Adrenal gland (tissue), 12 donors: ENCODE results near the gene SCARF2. TPM values are rescaled to one million over a fixed set of nuclear protein-coding genes. Genes with fewer than 3 reads are reported as not detected.

Experiments
- DNase-seq, 7 donors: peaks; one replicate each; pipeline ENCODE4 v3.0.0-alpha.2; 2019 to 2020
- H3K27ac ChIP-seq, 5 donors: fragments of 200-600 bp; sonication (generic) in 4 of 5; 1 replicate in 3 of 5; 2 replicates in 2 of 5; pipeline versions ENCODE4 v1.5.1 to v1.8.0; 2016 to 2020; ENCODE audit warnings: mild to moderate bottlenecking in 1 of 5
- H3K27me3 ChIP-seq: fragments of 200-600 bp; 2 replicates; pipeline ENCODE4 v1.8.0; 2021
- H3K36me3 ChIP-seq, 2 donors: fragments of 200-600 bp; replicated peaks in 1 of 2; 1 replicate in 1 of 2; 2 replicates in 1 of 2; pipeline versions ENCODE4 v1.5.1 to v1.8.0; 2018 to 2022
- H3K4me1 ChIP-seq, 2 donors: fragments of 200-600 bp; replicated peaks in 1 of 2; 1 replicate in 1 of 2; 2 replicates in 1 of 2; pipeline versions ENCODE4 v1.5.1 to v1.8.0; 2018 to 2021
- H3K4me3 ChIP-seq, 4 donors: fragments of 200-600 bp; sonication (generic) in 3 of 4; one replicate each; pipeline ENCODE4 v1.5.1; 2016 to 2018
- H3K9me3 ChIP-seq, 3 donors: fragments of 200-600 bp; sonication (generic) in 1 of 3; replicated peaks in 1 of 3; 1 replicate in 2 of 3; 2 replicates in 1 of 3; pipeline versions ENCODE4 v1.5.1 to v1.8.0; 2016 to 2021
- POLR2A ChIP-seq, 2 donors: fragments of 450-650 bp; IDR thresholded peaks; one replicate each; pipeline ENCODE4 v1.6.1; 2017; ENCODE audit warnings: antibody characterized with exemption in 2 of 2, mild to moderate bottlenecking in 2 of 2, moderate library complexity in 1 of 2
- WGBS, 4 donors: extraction: QIAGEN DNeasy Blood & Tissue Kit in 2 of 4; methylation state at CpG; one replicate each; pipeline versions ENCODE4 v1.1.5 to v1.1.7; 2013 to 2017; 5-methylcytosine and 5-hydroxymethylcytosine counted together
- intact Hi-C, 2 donors: fragments of 100-400 bp; cut with DNase I; formaldehyde crosslinking; loops; one replicate each; pipeline versions ENCODE4 v1.14.1 to v1.15.0; 2022 to 2023
- polyA plus RNA-seq, 3 donors: library from polyadenylated mRNA; stranded (reverse); fragments of 200-250 nt in 2 of 3; fragments of 350-450 nt in 1 of 3; fragmentation: Illumina TruSeq in 1 of 3; extraction: RNeasy Lipid Tissue Mini Kit (QIAGEN cat#74804) in 1 of 3; gene quantifications; one replicate each; pipeline ENCODE4 v1.2.3, GENCODE V29; 2013 to 2014
- total RNA-seq, 9 donors: library from RNA; depleted of rRNA in 4 of 9; stranded (reverse); fragments of >200 nt in 4 of 9; fragments of 120-200 nt in 1 of 9; fragmentation: NEBNext Ultra II Directional in 1 of 9; extraction: Animal tissue kit (Norgen Biotek cat#: 25700) in 1 of 9; gene quantifications; one replicate each; pipeline versions ENCODE4 v1.1.0 to v1.2.4, GENCODE V29; 2013 to 2023
- TF ChIP-seq, protein P1 (sequence below), 6 experiments: fragments of 450-650 bp in 4 of 6; fragments of 200-600 bp in 2 of 6; sonication (generic) in 1 of 6; IDR thresholded peaks; 1 replicate in 5 of 6; 2 replicates in 1 of 6; pipeline versions ENCODE4 v1.5.1 to v1.8.0; 2016 to 2021; ENCODE audit warnings: antibody characterized with exemption in 6 of 6, mild to moderate bottlenecking in 2 of 6, moderate library complexity in 1 of 6
- donor health status: healthy with polysubstance abuse.
- donor health status: Bipolar disorder and iron deficiency.
- donor health status: DM: yes; HTN: yes; CAD: no.
- donor health status: DM: no; HTN: no; CAD: no.
- donor health status: DM: no; HTN: no; CAD: no.
- donor health status: DM: yes; HTN: yes; CAD: no.

The SCARF2 gene
- total and polyA plus RNA-seq, 12 donors: 0.92 to 45.3 (median 7.4) TPM

DNA sequence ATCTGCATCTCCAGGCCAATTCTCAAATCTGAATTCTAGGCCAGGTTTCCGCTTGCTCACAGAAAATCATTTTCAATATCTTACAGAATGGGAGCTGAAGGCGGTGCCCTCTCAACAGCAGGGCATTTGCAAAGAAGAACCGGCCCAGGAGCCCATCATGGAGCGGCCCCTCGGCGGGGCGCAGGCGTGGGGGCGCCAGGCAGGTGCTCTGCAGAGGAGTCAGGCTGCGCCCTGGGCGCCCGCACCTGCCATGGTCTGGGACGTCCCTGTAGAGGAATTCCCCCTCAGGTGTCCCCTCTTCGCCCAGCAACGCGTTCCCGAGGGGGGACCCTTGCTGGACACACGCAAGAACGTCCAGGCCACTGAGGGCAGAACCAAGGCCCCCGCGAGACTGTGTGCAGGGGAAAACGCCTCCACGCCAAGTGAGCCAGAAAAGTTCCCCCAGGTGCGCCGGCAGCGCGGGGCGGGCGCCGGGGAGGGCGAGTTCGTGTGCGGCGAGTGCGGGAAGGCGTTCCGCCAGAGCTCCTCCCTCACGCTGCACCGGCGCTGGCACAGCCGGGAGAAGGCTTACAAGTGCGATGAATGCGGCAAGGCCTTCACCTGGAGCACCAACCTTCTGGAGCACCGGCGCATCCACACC lies 32.2 kb downstream of the SCARF2 start:
- Histone ChIP-seq H3K9me3 (no peaks in the 10 kb centered on the region), H3K27me3 (no peaks in the 10 kb centered on the region), H3K27ac (no peak overlapping the region), H3K4me1 (no peaks in the 10 kb centered on the region), H3K4me3 (no peak overlapping the region), H3K36me3 (peaks cover 0 to 18% of the 10 kb centered on the region in 2 donors)
- DNase-seq: peak in 1 of 7 donors; percentile 28
- intact Hi-C loops: no loop called here
- WGBS, 4 donors: 96 to 97% (median 97%) methylated on average over 35 to 45 of the region's 45 CpGs
- no peak for TF ChIP-seq POLR2A (IDR thresholded peaks at IDR 0.05)
- TF ChIP-seq, protein P1, sequence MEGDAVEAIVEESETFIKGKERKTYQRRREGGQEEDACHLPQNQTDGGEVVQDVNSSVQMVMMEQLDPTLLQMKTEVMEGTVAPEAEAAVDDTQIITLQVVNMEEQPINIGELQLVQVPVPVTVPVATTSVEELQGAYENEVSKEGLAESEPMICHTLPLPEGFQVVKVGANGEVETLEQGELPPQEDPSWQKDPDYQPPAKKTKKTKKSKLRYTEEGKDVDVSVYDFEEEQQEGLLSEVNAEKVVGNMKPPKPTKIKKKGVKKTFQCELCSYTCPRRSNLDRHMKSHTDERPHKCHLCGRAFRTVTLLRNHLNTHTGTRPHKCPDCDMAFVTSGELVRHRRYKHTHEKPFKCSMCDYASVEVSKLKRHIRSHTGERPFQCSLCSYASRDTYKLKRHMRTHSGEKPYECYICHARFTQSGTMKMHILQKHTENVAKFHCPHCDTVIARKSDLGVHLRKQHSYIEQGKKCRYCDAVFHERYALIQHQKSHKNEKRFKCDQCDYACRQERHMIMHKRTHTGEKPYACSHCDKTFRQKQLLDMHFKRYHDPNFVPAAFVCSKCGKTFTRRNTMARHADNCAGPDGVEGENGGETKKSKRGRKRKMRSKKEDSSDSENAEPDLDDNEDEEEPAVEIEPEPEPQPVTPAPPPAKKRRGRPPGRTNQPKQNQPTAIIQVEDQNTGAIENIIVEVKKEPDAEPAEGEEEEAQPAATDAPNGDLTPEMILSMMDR (IDR thresholded peaks at IDR 0.05): no peak

DNA sequence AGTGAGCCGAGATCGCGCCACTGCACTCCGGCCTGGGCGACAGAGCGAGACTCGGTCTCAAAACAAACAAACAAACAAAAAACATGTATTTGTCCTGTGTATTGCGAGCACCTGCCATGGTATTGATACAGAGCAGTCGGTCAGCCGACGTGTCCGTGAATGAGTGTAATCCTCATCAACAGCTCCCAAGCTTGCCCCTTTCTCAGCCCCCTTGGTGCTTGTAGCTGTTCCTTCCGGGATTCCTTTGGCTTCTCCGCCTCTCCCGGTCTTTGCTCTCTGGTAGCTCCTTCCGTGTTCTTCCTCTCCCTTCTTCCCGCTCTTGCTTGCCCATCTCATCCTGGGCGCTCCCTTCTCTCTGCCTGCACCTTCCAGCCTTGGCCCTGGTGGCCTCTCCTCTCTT lies 32.7 kb downstream of the SCARF2 start:
- Histone ChIP-seq H3K4me3 (no peak overlapping the region), H3K9me3 (no peaks in the 10 kb centered on the region), H3K36me3 (peaks cover 0 to 18% of the 10 kb centered on the region in 2 donors), H3K4me1 (no peaks in the 10 kb centered on the region), H3K27me3 (no peaks in the 10 kb centered on the region), H3K27ac (no peak overlapping the region)
- intact Hi-C loops: no loop called here
- DNase-seq: peak in 1 of 7 donors; percentile 15
- TF ChIP-seq, protein P1 (IDR thresholded peaks at IDR 0.05): no peak
- no peak for TF ChIP-seq POLR2A (IDR thresholded peaks at IDR 0.05)
- 94 to 96% (median 95%) methylated on average over 18 of the region's 18 CpGs for WGBS, 4 donors

DNA sequence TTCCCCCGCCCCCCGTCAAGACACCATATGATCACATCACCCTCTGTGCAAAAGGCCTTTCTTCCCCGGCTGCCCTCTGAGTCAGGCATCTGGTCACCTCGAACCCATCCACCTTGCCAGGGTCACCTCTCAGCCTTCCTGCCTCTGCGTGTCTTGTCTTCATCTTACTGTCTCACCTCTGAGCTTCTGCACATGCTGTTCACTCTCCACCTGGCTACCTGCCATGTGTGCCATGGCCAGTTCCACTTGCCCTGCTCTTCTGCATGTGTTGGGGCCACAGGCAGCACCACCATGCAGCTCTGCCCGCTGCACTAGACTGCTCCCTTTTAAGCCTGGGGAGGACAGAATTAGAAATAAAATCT lies 33.9 kb downstream of the SCARF2 start:
- WGBS, 4 donors: 95 to 98% (median 98%) methylated on average over 6 of the region's 6 CpGs
- H3K36me3 ChIP-seq: peaks cover 0 to 18% of the 10 kb centered on the region in 2 donors
- no peak for TF ChIP-seq POLR2A (IDR thresholded peaks at IDR 0.05)
- TF ChIP-seq, protein P1 (IDR thresholded peaks at IDR 0.05): no peak
- H3K9me3 ChIP-seq: no peaks in the 10 kb centered on the region
- DNase-seq: peak in 1 of 7 donors; percentile 34
- H3K4me3 ChIP-seq: no peak overlapping the region
- intact Hi-C loops: no loop called here
- no peak overlapping the region for H3K27ac ChIP-seq
- H3K4me1 ChIP-seq: no peaks in the 10 kb centered on the region
- no peaks in the 10 kb centered on the region for H3K27me3 ChIP-seq

DNA sequence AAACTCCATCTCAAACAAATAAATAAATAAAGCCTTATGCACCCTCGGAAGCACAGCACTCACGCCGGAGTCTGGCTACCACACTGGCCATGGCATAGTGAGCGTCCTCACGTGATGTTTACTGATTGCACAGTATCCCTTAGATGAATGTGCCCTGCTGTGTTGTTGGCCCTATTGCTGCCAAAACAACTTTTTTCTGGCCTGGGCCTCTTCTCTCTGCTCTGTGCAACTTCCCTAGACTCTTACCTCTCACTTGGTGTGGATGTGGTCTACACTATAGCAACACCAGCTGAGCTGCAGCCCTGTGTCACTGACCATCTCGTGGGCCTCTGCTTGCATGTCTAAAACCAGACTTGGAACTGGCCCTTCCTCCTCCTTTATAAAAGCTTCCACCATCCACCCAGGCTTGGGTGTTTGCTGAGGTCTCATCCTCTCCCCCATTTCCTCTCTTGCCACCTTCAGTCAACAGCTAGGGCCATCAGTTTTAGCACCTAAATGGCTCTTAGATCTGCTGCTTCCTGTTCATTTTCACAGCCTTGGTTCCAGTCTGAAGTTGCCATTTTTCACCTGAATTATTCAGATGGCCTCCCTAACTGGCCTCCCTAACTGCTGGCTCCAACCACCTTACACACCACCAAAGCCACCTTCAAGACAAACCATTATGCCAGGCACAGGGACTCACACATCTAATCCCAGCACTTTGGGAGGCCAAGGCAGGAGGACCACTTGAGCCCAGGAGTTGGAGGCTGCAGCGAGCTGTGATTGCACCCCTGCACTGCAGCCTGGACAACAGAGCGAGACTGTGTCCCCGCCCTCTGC lies 34.5 kb downstream of the SCARF2 start:
- Histone ChIP-seq H3K9me3 (no peaks in the 10 kb centered on the region), H3K27me3 (no peaks in the 10 kb centered on the region), H3K36me3 (peaks cover 0 to 18% of the 10 kb centered on the region in 2 donors), H3K4me3 (no peak overlapping the region), H3K27ac (no peak overlapping the region), H3K4me1 (no peaks in the 10 kb centered on the region)
- intact Hi-C loops: no loop called here
- TF ChIP-seq, protein P1 (IDR thresholded peaks at IDR 0.05): no peak
- TF ChIP-seq POLR2A (IDR thresholded peaks at IDR 0.05): no peak
- 93 to 99% (median 96%) methylated on average over 9 of the region's 9 CpGs for WGBS, 4 donors
- peak in 1 of 7 donors; percentile 17 for DNase-seq
